NAMALWA (cell line): ENCODE results near the gene TNRC6C.

Experiments
- DNase-seq: peaks from one replicate; pipeline ENCODE4 v3.0.0-alpha.2; 2015; ENCODE audit warnings: low spot score

Gene TNRC6C

DNA sequence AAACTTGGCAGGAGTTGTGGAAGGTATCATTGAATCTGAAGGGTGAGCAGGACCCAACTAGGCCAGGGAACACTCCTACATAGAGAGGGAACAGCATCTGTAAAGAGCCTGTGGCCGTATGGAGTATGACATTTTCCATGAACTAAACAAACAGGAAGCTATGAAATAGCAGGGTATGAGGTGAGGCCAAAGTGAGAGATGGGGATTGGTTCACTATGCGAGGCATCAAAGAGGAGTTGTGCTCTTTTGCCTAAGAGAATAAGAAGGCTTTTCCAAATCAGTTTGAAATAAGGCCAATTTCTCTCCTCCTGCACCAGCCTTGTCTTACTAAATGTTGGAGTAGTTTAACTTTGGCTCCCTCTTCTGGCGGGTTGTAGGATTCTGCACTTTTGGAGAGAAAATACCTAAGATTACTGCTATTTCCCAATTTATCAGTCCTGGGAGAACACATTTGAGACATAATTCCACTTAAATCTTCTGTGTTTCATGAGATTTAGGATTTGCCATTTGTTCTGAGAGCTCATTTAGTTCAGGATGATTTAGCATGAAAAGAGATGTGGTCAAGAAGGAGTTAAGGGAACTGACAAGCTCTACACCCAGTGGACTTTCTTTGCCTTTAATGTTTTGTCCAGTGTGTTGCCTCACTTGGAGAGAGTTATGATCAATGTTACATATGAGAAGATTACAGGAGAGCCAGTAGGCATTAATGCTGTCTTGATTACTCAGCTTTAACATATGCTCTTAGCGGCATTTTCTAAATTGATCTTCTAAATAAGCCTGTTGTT is 55.4 kb downstream of the TNRC6C start:
- peak; percentile 81 for DNase-seq

DNA sequence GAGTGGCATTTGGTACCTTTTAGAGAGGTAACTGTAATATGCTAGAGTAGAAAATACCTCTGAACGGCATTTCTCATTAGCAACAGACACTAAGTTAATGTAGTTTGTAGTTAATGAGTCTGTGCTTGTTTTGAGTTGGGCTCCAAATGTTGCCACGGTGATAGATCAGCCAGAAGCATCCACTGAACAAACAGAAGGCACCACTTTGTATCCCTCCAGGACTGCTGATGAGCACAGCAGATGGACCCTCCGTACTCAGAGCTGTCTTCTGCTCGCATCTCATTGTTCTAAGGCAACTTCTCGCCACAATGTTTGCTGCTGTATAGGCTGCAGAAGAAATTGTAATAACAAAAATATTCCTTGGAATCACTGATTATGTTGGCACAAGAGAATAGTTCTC is 56.1 kb downstream of the TNRC6C start:
- DNase-seq, result no peak

DNA sequence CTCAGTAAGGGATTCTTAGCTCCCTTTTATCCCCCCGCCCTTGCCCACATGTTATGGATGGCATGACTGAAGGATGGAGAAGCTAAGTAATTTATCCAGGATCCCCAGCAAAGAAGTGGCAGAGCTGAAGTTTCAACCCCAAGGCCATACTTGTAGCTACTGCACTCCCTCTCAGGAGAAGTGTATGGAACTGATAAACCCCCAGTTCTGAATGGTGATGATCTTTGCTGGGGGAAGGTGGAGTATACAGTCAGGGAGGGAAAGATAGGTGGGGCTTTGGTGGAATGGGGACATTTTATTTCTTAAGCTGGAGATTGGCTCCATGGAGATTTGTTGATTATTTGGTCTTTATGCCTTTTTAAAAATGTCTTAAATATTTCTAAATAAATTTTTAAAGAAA is 58.3 kb downstream of the TNRC6C start:
- DNase-seq, result no peak

DNA sequence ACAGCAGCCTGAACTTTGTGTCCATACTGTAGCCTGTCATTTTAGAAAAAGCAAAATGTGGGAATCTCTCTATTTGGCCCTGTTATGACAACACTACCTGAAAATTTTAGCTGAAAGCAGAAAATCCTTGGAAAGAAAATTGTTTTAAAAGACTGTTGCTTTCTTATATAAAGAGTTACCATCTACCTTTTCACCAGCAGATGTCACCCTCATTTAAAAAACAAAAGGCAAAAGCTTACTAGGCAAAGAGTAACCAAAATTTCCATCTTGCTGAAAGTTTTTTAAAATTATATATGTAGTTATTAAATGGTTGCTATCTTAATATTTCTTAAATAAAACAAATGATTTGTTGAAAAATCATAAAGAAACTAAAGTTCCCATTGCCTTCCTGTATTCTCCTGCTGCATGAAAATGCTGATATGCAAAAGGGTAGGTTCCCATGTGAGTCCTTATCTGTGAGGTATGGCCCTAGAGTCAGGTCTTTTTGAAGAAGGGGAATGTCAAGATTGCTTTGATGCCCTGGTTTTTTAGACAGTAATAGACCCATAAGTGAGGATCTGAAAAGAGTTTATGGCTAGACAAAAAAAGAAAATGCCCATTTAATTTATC is 61.0 kb downstream of the TNRC6C start:
- peak; percentile 63 for DNase-seq

DNA sequence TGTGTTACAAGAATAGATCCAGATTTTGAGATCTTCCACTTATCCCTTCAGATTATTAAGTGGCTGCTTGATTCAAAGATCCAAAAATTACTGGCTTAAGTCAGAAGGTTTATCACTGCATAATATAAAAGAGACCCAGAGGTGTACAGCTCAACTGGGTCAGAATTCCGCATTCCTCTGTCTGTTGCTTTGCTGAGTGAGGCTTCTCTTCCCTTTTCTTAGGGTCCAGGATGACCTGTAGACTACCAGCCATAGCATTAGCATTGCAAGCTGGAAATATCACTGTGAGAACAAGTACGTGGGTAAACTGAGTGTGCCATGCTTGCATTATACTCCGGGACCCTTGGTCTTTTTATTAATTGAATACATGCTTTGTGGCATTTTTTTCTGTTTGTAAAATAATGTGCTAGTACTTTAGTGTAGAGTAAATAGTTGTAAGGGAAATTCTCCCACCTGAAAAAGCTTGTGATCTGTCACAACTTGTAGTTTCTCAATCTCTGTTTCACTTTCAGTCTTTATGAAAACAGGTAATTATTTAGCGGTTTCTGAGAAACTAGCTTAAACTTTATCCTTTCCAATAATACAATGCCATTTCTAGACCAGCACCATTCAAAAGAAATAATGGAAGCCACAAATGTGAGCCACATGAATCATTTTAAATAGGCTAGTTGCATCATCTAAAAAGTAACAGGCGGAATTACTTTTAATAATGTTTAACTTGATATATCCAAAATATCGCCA is 61.6 kb downstream of the TNRC6C start:
- no peak for DNase-seq

DNA sequence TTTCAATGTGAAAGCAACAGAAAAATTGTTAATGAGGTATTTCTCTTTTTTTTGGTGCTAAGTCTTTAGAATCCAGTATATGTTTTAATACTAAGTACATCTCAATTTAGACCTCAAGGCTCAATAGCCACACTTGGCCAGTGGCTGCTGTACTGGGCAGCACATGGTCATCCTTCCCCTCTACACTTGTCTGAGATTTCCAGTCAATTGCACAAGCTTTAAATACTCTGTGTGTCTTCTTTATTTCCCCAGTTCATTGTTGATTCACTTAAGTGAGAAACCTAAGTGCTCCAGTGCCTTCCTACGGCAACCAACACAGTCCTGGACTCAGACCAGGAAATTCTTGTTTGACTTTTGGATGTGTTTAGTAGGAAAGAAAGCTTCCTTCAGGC is 62.2 kb downstream of the TNRC6C start:
- DNase-seq, result no peak

DNA sequence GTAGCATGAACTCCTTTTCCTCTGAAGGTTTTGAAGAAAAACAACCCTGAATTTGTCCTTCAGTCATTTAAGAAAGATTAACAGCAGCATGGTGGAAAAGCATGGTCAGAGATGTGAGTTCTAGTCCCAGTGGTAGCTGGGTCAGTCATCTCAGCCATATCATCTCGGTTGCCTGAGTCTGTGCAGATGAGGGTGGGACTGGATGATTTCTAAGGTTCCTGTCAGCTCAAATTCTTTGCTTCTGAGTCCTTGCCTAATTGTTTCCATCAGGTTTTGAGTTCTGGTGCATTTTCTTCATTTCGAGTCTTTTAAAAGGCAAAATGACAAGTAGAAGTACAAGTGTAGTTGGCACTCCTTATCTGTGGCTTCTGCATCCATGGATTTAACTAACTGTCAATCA is 63.9 kb downstream of the TNRC6C start:
- DNase-seq, result no peak

DNA sequence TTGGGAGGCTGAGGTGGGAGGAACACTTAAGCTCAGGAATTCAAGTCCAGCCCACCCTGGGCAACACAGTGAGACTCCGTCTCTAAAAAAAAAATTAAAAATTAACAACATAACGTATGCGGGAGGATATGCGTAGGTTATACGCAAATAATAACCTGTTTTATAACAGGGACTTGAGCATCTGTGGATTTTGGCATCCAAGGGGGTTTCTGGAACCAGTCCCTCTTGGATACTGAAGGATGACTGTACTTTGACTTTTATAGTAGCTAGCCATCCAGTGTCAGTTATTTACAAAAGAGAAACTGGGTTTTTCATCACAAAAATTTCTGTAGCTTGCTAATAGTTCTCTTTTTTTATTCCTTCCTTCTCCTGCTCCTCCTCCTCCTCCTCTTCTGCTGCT is 64.5 kb downstream of the TNRC6C start:
- DNase-seq, result no peak

DNA sequence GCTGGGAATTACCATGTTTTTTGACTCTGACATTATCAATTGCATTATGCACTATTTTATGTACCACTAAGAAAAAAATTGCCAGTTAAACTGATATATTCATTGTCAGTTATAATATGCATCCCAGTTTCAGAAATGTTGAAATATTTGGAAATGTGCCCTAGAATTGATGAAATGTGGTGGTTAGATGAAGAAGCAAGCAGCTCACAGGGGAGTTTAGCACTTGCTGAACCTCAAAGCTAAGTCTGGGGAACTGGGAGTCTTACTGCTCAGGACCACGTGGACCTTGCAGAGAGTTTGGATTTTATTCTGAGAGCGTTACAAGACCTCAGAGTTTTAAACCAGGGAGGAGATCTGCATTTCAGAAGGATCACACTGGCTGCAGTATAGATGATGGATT is 67.9 kb downstream of the TNRC6C start:
- DNase-seq, result no peak

DNA sequence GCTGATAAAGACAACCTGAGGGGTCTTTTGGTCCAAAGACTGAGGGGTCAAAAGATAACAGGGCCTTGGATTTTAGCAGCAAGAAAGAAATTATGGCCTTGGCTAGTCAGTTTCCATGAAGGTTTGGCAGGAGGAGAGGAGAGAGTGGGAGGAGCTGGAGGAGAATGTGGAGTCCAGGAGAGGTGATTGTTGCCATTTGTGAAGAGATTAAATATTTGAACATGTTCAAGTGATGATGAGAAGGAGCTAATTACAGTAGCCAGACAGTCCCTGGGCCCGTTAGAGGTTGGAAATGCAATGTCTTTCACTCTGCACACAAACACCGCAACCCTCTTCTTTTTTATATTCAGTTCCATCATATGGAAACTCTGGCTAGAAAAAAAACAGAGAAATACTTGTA is 68.6 kb downstream of the TNRC6C start:
- DNase-seq, result no peak

DNA sequence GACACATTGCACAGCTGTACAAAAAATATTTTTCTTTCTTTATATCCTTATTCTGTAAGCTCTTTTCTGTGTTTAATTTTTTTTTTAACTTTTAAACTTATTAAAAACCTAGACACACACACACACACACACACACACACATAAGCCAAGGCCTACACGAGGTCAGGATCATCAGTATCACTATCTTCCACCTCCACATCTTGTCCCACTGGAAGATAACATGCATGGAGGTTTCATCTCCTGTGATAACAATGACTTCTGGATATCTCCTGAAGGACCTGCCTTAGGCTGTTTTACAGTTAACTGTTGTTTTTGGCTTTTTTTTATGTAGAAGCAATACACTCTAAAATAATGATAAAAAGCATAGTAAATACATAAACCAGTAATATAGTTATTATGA is 71.2 kb downstream of the TNRC6C start:
- DNase-seq, result no peak

DNA sequence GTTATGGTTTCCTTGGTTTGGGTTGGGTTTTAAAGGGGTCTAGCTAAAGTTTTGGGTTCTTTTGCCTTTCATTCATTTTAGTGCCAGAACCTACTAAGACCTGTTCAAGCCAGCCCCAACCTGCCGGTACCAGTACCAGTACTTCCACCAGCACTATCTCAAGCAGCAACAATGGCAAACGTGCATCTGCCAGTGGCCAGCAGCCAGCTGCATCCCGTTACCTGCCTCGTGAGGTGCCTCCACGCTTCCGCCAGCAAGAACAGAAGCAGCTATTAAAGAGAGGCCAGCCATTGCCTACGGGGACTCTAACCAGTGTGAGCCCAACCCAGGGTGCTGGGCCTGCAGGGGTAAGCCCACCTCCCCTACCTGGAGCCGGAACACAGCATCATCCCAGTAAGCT is 72.9 kb downstream of the TNRC6C start:
- no peak for DNase-seq

DNA sequence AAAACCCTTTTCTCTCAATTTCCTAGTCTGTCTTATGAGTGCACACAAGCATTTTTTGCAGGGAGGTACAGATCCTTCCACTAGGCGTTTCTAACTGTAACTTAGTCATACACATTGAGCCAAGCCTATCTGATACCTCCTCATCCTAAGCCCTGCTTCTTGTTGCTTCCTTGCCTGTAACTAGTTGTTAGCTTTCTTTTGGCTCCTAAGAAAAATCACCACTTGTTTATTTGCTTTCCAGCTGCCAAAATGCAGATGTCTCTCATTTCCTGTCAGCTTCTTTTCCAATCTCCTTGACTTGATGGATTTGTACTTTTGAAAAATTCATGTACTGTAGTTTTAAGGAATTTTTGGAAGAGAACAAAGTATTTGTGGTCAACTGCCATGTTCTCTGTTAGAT is 73.7 kb downstream of the TNRC6C start:
- no peak for DNase-seq

DNA sequence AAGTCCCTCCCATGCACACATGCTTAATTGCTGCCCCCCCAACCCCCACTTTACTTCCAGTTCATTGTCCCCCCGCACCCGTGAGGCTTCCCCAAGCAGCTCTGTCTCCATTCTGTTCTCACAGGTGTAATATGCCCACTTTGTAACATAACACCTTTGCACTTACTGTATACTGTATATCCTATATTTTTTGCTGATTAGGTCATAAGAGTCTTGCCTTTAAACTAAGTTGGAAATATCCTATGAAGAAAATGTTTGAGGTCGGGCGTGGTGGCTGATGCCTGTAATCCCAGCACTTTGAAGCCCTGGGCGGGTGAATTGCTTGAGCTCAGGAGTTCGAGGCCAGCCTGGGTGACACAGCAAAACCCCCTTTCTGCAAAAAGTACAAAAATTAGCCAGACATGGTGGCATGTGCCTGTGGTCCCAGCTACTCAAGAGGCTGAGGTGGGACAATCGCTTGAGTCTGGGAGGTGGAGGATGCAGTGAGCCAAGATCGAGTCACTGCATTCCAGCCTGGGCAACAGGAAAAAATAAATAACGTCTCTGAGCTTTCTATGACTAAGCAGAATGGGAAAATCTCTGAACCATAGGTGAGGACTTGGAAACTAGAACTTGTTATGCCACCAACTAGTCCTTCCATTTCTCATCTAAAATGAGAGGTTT is 76.1 kb downstream of the TNRC6C start:
- DNase-seq, result no peak

DNA sequence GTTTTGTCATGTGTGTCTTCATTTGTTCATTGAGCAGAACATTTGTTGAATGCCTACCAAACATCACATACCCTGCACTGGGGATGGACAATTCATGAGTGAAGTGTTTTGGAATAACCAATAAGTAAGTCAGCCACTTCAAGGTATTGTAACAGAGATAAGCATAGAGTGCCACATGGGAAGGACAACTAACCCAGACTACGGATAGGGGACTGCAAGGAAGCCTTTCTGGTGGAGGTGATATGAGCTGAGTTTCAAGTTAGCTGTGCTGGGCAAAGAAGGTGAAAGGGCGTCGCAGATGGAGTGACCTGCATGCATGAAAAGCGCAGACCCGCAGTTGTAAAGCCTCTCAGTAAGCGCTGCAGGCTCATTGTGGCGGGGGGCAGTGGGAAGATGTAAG is 78.8 kb downstream of the TNRC6C start:
- no peak for DNase-seq

DNA sequence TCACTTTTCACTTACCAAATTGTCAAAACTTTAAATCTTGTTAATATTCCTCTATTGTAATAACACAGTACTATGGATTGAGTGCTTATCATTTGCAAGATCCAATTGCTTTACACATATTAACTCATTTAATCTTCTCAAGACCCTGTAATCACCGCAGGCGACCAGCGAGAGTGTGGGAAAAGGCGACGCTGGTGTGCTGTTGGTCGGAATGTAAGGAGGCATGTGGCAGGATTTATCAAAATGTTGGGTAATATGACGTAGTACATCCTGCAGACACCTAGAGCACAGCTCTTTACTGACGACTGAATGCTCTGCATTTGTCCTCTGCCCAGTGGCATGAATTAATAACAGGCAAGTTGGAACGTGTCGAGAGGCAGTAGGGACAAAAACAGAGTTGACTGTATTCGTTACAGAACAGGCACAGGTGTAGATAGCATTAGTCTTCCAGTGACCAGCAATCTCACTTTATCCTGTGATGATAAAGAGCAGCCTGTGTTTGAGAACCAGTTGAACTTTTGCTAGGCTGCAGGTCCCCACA is 80.3 kb downstream of the TNRC6C start:
- DNase-seq, result no peak

DNA sequence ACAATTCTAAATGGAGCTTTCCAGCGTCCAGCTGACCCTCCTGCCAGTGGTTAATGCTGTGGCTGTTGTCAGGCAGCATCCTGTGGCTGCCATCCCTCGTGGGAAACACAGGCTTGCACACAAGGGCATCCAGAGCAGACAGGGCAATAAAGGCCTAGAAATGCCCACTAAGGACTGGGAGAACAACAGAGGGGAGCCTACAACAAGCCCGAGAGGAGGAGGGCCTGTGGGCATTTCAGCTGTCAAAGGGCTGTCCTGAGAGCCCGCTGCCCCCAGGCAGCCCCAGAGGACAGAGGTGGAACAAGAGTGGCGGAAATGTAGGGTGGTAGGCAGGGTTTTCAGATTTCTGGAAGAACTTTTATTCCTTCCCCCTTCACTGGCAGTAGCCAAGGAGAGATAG is 81.1 kb downstream of the TNRC6C start:
- DNase-seq, result no peak

DNA sequence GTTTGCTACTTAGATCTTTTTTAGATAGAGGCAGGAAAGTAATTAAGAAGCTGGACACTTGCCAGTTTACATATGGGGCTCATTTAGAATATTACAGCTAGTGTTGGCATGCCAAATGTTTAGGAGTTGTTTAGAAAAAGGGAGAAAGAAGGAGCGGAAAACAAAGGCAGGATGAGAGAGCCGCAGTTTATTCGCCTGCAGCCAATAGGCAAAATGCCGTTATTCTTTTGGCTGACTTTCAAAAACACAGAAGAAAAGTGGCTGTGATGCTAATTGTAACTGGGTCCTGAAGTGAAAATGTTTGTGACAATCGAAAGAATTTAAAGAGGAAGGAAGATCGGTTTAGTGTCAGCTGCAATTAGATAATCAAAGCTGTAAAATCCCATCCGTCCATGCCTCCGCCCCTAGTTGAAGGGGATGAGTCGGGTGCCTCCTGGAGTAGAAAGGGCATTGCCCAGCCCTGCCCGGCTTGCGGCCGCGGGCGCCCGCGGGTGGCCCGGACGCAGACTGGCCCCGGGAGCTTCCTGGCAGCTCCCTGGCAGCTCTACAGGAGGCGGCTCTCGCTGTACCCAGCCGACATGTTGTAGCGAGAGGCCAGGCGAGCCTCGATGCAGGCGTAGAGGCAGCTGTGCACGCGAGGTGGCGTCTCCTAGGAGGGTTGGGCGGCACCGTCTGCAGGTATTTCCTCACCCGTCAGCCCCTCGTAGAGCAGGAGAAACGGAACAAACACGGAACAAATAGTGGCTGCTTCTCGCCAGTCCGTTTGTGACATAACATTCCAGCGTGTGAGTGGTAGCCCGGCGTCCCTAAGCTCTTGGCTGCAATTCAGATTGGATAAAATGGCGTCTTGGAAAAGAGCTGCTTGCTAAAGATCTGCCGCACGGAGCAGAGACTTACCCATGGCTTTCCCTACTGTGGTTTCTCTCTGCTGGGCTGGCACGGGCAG is 82.2 kb downstream of the TNRC6C start:
- no peak for DNase-seq

DNA sequence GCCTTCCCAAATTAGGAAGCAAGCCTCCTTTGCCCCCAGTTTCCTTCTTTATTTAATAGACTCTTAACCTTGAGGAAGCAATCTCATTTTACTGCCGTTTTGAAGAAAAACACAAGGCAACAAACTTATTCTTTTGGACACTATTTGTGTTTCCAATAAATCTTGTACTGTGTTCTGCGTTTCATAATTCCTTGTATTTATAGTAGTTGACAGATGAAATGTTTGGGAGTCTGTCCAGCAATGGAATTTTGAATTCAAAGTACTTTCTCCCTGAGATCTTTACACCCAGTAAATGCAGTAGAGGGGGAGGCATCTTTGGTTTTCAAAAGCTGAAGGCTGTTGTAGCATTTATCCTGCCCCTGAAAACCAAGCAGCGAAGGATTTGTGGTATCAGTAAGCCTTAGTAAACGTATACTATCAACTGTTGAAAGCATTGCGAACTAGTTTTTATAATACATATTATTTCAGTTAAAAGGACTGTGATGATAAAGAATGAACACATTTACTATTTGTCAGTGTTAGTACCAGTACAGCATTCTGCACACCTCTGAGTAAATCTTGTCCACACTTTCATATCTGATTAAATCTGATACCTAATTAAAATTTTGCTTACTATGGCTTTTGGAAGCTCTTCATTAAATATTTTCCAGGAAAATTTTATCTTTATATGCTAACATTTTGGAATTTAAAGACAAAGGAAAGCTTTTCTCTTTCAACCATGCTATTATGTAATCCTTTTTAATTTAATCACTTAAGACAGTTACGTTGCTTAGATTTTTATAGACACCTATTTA is 83.1 kb downstream of the TNRC6C start:
- no peak for DNase-seq

DNA sequence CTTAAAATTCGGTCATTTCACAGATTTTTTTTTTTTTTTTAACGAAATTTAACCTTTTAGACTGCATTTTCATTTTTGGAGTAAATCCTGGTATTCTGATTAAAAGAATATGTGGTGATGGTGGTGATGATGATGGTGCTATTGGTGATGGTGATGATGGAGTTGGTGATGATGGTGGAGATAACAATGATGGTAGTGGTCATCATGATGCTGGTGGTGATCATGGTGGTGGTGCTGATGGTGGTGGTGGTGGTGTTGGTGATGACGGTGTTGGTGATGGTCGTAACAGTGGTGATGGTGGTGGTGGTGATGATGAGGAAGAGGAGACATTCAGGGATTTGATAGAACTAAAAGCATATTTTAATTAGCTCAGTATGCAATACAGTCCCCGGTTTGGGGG is 84.0 kb downstream of the TNRC6C start:
- DNase-seq, result no peak

DNA sequence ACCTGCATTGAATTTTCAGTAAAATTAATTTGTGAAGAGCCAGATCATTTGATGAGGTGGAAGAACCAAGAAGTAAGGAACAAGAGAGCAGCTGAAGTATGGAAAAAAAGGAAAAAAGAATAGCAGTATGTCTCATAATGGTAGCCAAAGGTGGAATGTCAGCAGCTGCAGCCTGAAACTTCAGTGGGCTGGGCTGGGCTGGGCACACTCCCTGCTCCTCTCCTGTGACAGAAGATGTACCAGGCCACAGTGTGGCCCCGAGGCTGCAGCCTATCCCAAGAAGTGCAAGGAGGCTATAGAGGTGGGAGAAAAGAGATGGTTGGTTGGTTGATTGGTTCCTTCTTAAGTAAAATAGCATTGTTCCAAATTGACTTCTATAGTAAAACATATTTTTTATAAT is 84.5 kb downstream of the TNRC6C start:
- no peak for DNase-seq
